ENCODE data around the gene MRPL50.

The MRPL50 gene

GRCh38 chr9:101352892-101353463, 45.4 kb downstream of the MRPL50 start:
- Mint-ChIP-seq H3K4me1 (ENCODE audit: low read depth) (no peaks in the 10 kb centered on the region), H3K4me3 (no peak overlapping the region), H3K27me3 (peaks cover 15% of the 10 kb centered on the region), H3K9me3 (peaks cover 5% of the 10 kb centered on the region), H3K27ac (no peak overlapping the region), H3K36me3 (ENCODE audit: low read depth) (no peaks in the 10 kb centered on the region)

- H3K27ac Mint-ChIP-seq = no peak overlapping the region
Observed at GRCh38 chr9:101350285-101350684, 48.1 kb downstream of the MRPL50 start.

GRCh38 chr9:101342595-101342994, 55.8 kb downstream of the MRPL50 start:
- no peaks in the 10 kb centered on the region for H3K36me3 Mint-ChIP-seq (ENCODE audit: low read depth)
- no peaks in the 10 kb centered on the region for H3K9me3 Mint-ChIP-seq
- H3K4me1 Mint-ChIP-seq (ENCODE audit: low read depth) = no peaks in the 10 kb centered on the region
- H3K4me3 Mint-ChIP-seq = no peak overlapping the region
- no peak overlapping the region for H3K27ac Mint-ChIP-seq
- peaks cover 28% of the 10 kb centered on the region for H3K27me3 Mint-ChIP-seq

More at GRCh38 chr9:101350285-101350684, 48.1 kb downstream of the MRPL50 start:
- H3K27me3 Mint-ChIP-seq = peaks cover 24% of the 10 kb centered on the region
- H3K36me3 Mint-ChIP-seq (ENCODE audit: low read depth) = no peaks in the 10 kb centered on the region
- peaks cover 5% of the 10 kb centered on the region for H3K9me3 Mint-ChIP-seq
- H3K4me3 Mint-ChIP-seq = no peak overlapping the region
- no peaks in the 10 kb centered on the region for H3K4me1 Mint-ChIP-seq (ENCODE audit: low read depth)

- Mint-ChIP-seq H3K27ac (no peak overlapping the region), H3K36me3 (ENCODE audit: low read depth) (no peaks in the 10 kb centered on the region), H3K9me3 (no peaks in the 10 kb centered on the region), H3K27me3 (peaks cover 25% of the 10 kb centered on the region), H3K4me1 (ENCODE audit: low read depth) (no peaks in the 10 kb centered on the region), H3K4me3 (no peak overlapping the region)
Observed at GRCh38 chr9:101341958-101342357, 56.5 kb downstream of the MRPL50 start.

Data from stimulated activated naive CD8-positive, alpha-beta T cell treated with anti-CD3 and anti-CD28 coated beads, Interleukin-15, Interleukin-2, amounts not matched to agents 100 ng/mL and 50 ng/mL, for 24 hours (primary cell).